Activated T-helper 1 cell treated with anti-CD3 and anti-CD28 coated beads, Interleukin-12 subunit alpha, Interleukin-12 subunit beta, Interleukin-2, Interleukin-4 antibody, amounts not matched to agents 30 ng/mL and 10 ng/mL and 1 ng/mL, durations not matched to agents 14 hours and 24 hours and 36 hours (primary cell): ENCODE results near the gene LIN7A. TPM values are rescaled to one million over a fixed set of nuclear protein-coding genes. Genes with fewer than 3 reads are reported as not detected.

ENCODE experiments used
- DNase-seq: peaks from one replicate; pipeline ENCODE4 v3.0.0; 2021; ENCODE audit warnings: low spot score
- H3K27ac Mint-ChIP-seq: one replicate; pipeline ENCODE4 v1.8.0; 2021; ENCODE audit warnings: mild to moderate bottlenecking, mixed read lengths
- H3K27me3 Mint-ChIP-seq: one replicate; pipeline ENCODE4 v1.8.0; 2022; ENCODE audit warnings: mild to moderate bottlenecking, moderate library complexity, mixed read lengths; ENCODE audit not compliant: insufficient read depth
- H3K36me3 Mint-ChIP-seq: one replicate; pipeline ENCODE4 v1.8.0; 2021; ENCODE audit warnings: low read depth, mixed read lengths
- H3K4me1 Mint-ChIP-seq: one replicate; pipeline ENCODE4 v1.8.0; 2021; ENCODE audit warnings: low read depth, mixed read lengths
- H3K4me3 Mint-ChIP-seq: one replicate; pipeline ENCODE4 v1.8.0; 2021; ENCODE audit warnings: mild to moderate bottlenecking, moderate library complexity, mixed read lengths
- H3K9me3 Mint-ChIP-seq: one replicate; pipeline ENCODE4 v1.8.0; 2021; ENCODE audit warnings: mixed read lengths
- intact Hi-C: fragments of 100-400 bp; cut with micrococcal nuclease; formaldehyde crosslinking; loops from one replicate; pipeline ENCODE4 v1.15.1; 2024
- total RNA-seq: library from RNA; stranded (reverse); gene quantifications from 2 replicates; pipeline ENCODE4 v1.2.3, GENCODE V29; 2022

The LIN7A gene
- total RNA-seq = 1.5 and 2.1 TPM in 2 replicates

GRCh38 chr12:80937391-80938238, at the start of gene LIN7A:
Gene LIN7A, minus strand, starts transcription at chr12:80937934. Its CDS starts 212 bp downstream, at chr12:80937722.
- H3K4me1 Mint-ChIP-seq = peaks cover 5% of the 10 kb centered on the region
- H3K4me3 Mint-ChIP-seq = peak within 1 kb of the TSS; percentile 65
- H3K27me3 Mint-ChIP-seq = peaks cover 32% of the 10 kb centered on the region
- no peak for DNase-seq
- H3K27ac Mint-ChIP-seq = no peak within 1 kb of the TSS
- intact Hi-C loops = no loop called here
- H3K36me3 Mint-ChIP-seq = no peaks in the 10 kb centered on the region
- H3K9me3 Mint-ChIP-seq = no peaks in the 10 kb centered on the region

GRCh38 chr12:80986224-80986623, 48.5 kb upstream of the LIN7A start:
- no peak overlapping the region for H3K4me3 Mint-ChIP-seq

GRCh38 chr12:80979816-80980215, 42.1 kb upstream of the LIN7A start:
- Mint-ChIP-seq H3K27me3 (peaks cover 1% of the 10 kb centered on the region), H3K4me1 (no peaks in the 10 kb centered on the region), H3K36me3 (no peaks in the 10 kb centered on the region), H3K9me3 (no peaks in the 10 kb centered on the region), H3K4me3 (no peak overlapping the region), H3K27ac (no peak overlapping the region)
- no peak for DNase-seq
- intact Hi-C loops = no loop called here

More at GRCh38 chr12:80986224-80986623, 48.5 kb upstream of the LIN7A start:
- Mint-ChIP-seq H3K27ac (no peak overlapping the region), H3K36me3 (no peaks in the 10 kb centered on the region), H3K9me3 (no peaks in the 10 kb centered on the region), H3K4me1 (no peaks in the 10 kb centered on the region), H3K27me3 (peaks cover 1% of the 10 kb centered on the region)
- DNase-seq = no peak
- intact Hi-C loops = no loop called here

DNA sequence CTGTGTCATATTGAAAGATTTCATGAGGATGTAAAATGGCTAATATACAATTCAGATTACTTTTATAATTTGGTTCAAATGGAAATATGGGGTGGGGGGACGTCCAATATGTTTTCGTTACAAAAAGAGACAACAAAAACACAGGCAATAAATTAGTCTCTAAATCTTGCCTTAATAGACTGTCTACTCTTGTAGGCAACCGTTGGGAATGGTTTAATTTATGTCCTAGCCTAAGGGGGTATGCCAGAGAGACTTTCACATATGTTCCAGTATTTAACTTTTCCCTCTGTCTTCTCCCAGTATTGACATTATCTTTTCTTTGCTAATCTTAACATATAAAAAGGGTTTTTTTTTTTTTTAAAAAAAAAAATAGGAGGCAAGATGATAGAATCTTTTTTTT, 41.5 kb upstream of the LIN7A start:
- H3K36me3 Mint-ChIP-seq = no peaks in the 10 kb centered on the region
- no peak overlapping the region for H3K27ac Mint-ChIP-seq
- no peaks in the 10 kb centered on the region for H3K9me3 Mint-ChIP-seq
- H3K4me3 Mint-ChIP-seq = no peak overlapping the region
- no peaks in the 10 kb centered on the region for H3K4me1 Mint-ChIP-seq
- no peak for DNase-seq
- peaks cover 1% of the 10 kb centered on the region for H3K27me3 Mint-ChIP-seq
- intact Hi-C loops = no loop called here

DNA sequence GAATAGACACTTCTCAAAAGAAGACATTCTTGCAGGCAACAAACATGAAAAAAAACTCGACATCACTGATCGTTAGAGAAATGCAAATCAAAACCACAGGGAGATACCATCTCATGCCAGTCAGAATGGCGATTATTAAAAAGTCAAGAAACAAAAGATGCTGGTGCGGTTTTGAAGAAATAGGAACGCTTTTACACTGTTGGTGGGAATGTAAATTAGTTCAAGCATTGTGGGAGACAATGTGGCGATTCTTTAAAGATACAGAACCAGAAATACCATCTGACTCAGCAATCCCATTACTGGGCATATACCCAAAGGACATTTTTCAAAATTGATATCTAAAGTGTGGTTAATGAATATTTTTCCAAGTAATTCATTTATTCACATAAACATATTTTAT, 39.6 kb upstream of the LIN7A start:
- no peaks in the 10 kb centered on the region for H3K27me3 Mint-ChIP-seq
- no peaks in the 10 kb centered on the region for H3K9me3 Mint-ChIP-seq
- intact Hi-C loops = no loop called here
- no peaks in the 10 kb centered on the region for H3K36me3 Mint-ChIP-seq
- no peaks in the 10 kb centered on the region for H3K4me1 Mint-ChIP-seq
- DNase-seq = no peak
- H3K4me3 Mint-ChIP-seq = no peak overlapping the region
- no peak overlapping the region for H3K27ac Mint-ChIP-seq

DNA sequence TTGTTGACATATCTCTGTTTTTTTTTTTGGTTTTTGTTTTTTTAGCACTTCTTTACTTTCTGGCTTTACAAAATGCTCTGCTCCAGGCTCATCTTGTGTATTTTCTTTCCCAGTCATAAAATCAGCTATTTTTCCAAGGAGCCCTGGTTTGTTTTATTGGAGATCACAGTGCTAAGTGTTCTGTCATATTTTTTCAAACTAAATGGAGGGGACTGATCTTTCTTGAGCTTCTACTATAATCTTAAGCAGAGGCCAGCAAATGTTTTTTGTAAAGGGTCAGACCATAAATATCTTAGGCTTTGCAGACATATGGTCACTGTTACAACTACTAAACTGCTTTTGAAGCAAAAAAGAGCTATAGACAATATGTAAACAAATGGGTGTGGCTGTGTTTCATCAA, 30.6 kb upstream of the LIN7A start:
- intact Hi-C loops = no loop called here
- no peak overlapping the region for H3K27ac Mint-ChIP-seq
- no peaks in the 10 kb centered on the region for H3K27me3 Mint-ChIP-seq

GRCh38 chr12:80967565-80967964, 29.8 kb upstream of the LIN7A start:
- Mint-ChIP-seq H3K27ac (no peak overlapping the region), H3K27me3 (no peaks in the 10 kb centered on the region), H3K9me3 (no peaks in the 10 kb centered on the region), H3K36me3 (no peaks in the 10 kb centered on the region), H3K4me1 (no peaks in the 10 kb centered on the region), H3K4me3 (no peak overlapping the region)
- intact Hi-C loops = no loop called here
- DNase-seq = no peak

More for the DNA sequence above, 30.6 kb upstream of the LIN7A start:
- H3K4me3 Mint-ChIP-seq = no peak overlapping the region
- H3K4me1 Mint-ChIP-seq = no peaks in the 10 kb centered on the region
- no peaks in the 10 kb centered on the region for H3K9me3 Mint-ChIP-seq
- DNase-seq = no peak
- H3K36me3 Mint-ChIP-seq = no peaks in the 10 kb centered on the region

- DNase-seq = no peak
- Mint-ChIP-seq H3K9me3 (no peaks in the 10 kb centered on the region), H3K4me3 (no peak overlapping the region), H3K27me3 (no peaks in the 10 kb centered on the region), H3K4me1 (no peaks in the 10 kb centered on the region), H3K36me3 (no peaks in the 10 kb centered on the region), H3K27ac (no peak overlapping the region)
- intact Hi-C loops = no loop called here
Observed at GRCh38 chr12:80966001-80966400, 28.3 kb upstream of the LIN7A start.

- no peaks in the 10 kb centered on the region for H3K4me1 Mint-ChIP-seq
- intact Hi-C loops = no loop called here
- no peaks in the 10 kb centered on the region for H3K9me3 Mint-ChIP-seq
- H3K27ac Mint-ChIP-seq = no peak overlapping the region
- H3K4me3 Mint-ChIP-seq = no peak overlapping the region
- no peak for DNase-seq
- no peaks in the 10 kb centered on the region for H3K27me3 Mint-ChIP-seq
- H3K36me3 Mint-ChIP-seq = no peaks in the 10 kb centered on the region
Observed at GRCh38 chr12:80958162-80958561, 20.4 kb upstream of the LIN7A start.

DNA sequence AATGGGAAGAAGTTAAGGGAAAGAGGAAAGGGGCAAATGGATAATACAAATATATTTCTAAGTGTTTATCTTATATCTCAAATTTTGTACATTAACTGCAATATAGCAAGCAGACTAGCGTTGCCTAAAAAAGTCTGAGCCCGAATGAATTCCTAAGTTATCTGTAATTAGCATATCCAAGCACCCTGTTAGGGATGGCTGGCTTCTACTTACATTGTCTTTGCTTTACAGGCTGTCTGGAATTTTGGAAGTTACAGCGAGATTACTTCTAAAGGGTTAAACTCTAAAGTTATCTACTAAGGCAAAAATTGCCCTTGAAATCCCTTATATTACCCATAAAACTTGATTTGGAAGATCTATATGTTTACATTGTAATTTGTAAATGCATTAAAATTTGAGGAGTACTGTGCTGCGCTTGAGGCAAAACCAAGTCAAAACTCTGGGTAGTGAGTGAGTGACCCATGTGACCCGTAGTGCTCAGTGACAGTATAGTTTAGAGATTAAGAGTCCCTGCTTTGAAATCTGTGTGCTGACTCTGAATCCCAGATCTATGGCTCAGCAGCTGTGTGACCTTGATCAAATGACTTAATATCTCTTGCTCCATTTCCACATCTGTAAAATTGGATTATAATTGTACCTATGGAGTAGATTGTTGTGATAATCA, 17.3 kb upstream of the LIN7A start:
- no peak overlapping the region for H3K4me3 Mint-ChIP-seq
- H3K27ac Mint-ChIP-seq = no peak overlapping the region
- H3K4me1 Mint-ChIP-seq = no peaks in the 10 kb centered on the region
- no peaks in the 10 kb centered on the region for H3K36me3 Mint-ChIP-seq
- intact Hi-C loops = no loop called here
- no peaks in the 10 kb centered on the region for H3K27me3 Mint-ChIP-seq
- H3K9me3 Mint-ChIP-seq = no peaks in the 10 kb centered on the region
- no peak for DNase-seq

DNA sequence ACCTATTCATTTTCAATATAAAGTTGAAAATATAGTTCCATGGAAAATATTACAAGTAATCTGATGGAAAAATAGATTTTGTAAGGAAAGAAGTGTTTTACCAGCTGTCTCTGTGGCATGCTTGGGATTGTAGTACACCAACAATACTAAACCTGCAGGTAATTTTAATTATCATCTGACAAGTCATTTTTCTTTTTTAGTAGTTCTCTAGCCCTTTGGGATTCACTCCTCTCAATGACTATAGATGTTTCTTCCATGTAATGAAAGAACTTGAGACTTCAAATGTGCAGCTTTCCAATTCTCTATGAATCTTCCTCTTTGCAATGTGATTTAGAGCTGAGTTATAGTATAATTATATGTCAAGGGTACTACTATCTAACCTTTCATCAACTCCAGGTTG, 14.7 kb upstream of the LIN7A start:
- intact Hi-C loops = no loop called here
- Mint-ChIP-seq H3K27me3 (peaks cover 2% of the 10 kb centered on the region), H3K4me1 (no peaks in the 10 kb centered on the region), H3K4me3 (no peak overlapping the region), H3K9me3 (no peaks in the 10 kb centered on the region), H3K36me3 (no peaks in the 10 kb centered on the region), H3K27ac (no peak overlapping the region)
- DNase-seq = no peak

DNA sequence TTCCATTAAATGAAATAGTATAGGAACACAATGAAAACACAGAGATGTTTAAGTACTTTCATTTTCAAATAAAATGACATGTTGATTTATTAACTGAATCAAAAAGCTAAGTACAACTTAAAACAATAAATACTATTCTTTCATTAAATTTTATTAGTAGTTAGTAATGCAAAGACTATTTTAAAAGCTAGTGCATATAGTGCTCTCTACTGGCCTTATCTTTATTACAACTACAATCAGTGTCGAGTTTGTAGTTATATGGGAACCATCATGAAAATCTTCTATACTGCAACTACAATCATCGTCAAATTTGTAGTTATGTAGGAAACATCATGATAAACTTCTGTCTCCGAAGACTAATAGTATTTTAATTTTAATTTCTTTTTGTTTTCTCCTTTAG, 8.9 kb upstream of the LIN7A start:
- intact Hi-C loops = no loop called here
- DNase-seq = no peak
- H3K36me3 Mint-ChIP-seq = no peaks in the 10 kb centered on the region
- no peaks in the 10 kb centered on the region for H3K4me1 Mint-ChIP-seq
- H3K9me3 Mint-ChIP-seq = no peaks in the 10 kb centered on the region
- H3K27ac Mint-ChIP-seq = no peak overlapping the region
- no peak overlapping the region for H3K4me3 Mint-ChIP-seq
- peaks cover 2% of the 10 kb centered on the region for H3K27me3 Mint-ChIP-seq

- intact Hi-C loops = no loop called here
- H3K27me3 Mint-ChIP-seq = peaks cover 9% of the 10 kb centered on the region
- peaks cover 5% of the 10 kb centered on the region for H3K4me1 Mint-ChIP-seq
- no peak for DNase-seq
- no peak overlapping the region for H3K27ac Mint-ChIP-seq
- no peaks in the 10 kb centered on the region for H3K9me3 Mint-ChIP-seq
- no peaks in the 10 kb centered on the region for H3K36me3 Mint-ChIP-seq
- H3K4me3 Mint-ChIP-seq = no peak overlapping the region
Observed at GRCh38 chr12:80943338-80943737, 5.6 kb upstream of the LIN7A start.
